ENCODE results near the gene PLXNA3.

Gene PLXNA3

GRCh38 chrX:154426916-154427770 lies 30.9 kb upstream of the PLXNA3 start:
- Histone ChIP-seq H3K9ac (ENCODE audit: low read length) (no peak overlapping the region), H3K36me3 (ENCODE audit: control insufficient read depth, low read depth, low read length) (no peaks in the 10 kb centered on the region), H3K27ac (ENCODE audit: low read length) (no peak overlapping the region), H3K9me3 (ENCODE audit: control insufficient read depth, low read depth, low read length) (peaks cover 4% of the 10 kb centered on the region), H3K4me1 (ENCODE audit: control insufficient read depth, low read depth, low read length) (no peaks in the 10 kb centered on the region), H3K27me3 (ENCODE audit: control insufficient read depth, insufficient read depth, low read length) (no peaks in the 10 kb centered on the region), H3K4me3 (ENCODE audit: low read length) (no peak overlapping the region)

DNA sequence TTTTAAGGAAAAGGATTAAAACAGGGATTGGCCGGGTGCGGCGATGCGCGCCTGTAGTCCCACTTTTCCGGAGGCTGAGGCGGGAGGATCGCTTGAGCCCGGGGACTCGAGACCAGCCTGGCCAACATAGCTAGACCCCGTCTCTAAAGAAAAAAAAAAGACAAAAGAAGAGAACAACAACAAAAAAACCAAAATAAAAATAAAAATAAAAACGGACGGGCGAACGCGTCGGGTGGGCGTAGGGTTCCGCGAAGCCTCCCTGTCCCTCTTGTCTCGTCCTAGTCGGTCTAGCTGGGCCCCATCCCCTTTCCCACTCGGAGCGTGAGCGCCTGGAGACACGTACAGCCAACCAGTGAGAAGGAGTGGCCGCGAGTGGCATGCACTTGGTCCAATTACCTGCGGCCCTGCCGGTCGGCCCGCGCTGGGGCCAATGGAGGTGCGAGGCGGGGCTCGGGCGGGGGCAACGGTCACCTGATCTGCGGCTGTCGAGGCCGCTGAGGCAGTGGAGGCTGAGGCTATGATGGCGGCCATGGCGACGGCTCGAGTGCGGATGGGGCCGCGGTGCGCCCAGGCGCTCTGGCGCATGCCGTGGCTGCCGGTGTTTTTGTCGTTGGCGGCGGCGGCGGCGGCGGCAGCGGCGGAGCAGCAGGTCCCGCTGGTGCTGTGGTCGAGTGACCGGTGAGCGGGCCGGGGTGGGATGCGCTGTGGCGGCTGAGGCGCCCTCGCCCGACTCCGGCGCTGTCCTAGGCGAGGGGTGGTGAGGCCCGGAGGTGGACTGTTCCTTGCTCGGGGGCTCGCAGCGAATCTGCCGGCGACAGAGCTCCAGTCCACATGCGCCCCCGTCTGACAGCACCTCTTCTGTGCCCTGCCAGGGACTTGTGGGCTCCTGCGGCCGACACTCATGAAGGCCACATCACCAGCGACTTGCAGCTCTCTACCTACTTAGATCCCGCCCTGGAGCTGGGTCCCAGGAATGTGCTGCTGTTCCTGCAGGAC lies 29.6 kb upstream of the PLXNA3 start, which contains the start of gene ATP6AP1:
Gene ATP6AP1 (plus strand): TSS at position 502 of the 996 bp plus-strand sequence. CDS start 16 bp downstream, at position 518.
- Histone ChIP-seq H3K9ac (ENCODE audit: low read length) (no peak within 1 kb of the TSS), H3K27me3 (ENCODE audit: control insufficient read depth, insufficient read depth, low read length) (no peaks in the 10 kb centered on the region), H3K27ac (ENCODE audit: low read length) (no peak within 1 kb of the TSS), H3K4me1 (ENCODE audit: control insufficient read depth, low read depth, low read length) (no peaks in the 10 kb centered on the region), H3K9me3 (ENCODE audit: control insufficient read depth, low read depth, low read length) (peaks cover 4% of the 10 kb centered on the region), H3K4me3 (ENCODE audit: low read length) (peak within 1 kb of the TSS; percentile 59), H3K36me3 (ENCODE audit: control insufficient read depth, low read depth, low read length) (no peaks in the 10 kb centered on the region)

- Histone ChIP-seq H3K9me3 (ENCODE audit: control insufficient read depth, low read depth, low read length) (peaks cover 4% of the 10 kb centered on the region), H3K4me1 (ENCODE audit: control insufficient read depth, low read depth, low read length) (no peaks in the 10 kb centered on the region), H3K36me3 (ENCODE audit: control insufficient read depth, low read depth, low read length) (no peaks in the 10 kb centered on the region), H3K9ac (ENCODE audit: low read length) (no peak overlapping the region), H3K4me3 (ENCODE audit: low read length) (peak overlapping the region; percentile 59), H3K27me3 (ENCODE audit: control insufficient read depth, insufficient read depth, low read length) (no peaks in the 10 kb centered on the region), H3K27ac (ENCODE audit: low read length) (no peak overlapping the region)
These were observed 28.4 kb upstream of the PLXNA3 start for GRCh38 chrX:154429711-154430110.

GRCh38 chrX:154430479-154430878 lies 27.6 kb upstream of the PLXNA3 start:
- Histone ChIP-seq H3K4me3 (ENCODE audit: low read length) (no peak overlapping the region), H3K36me3 (ENCODE audit: control insufficient read depth, low read depth, low read length) (no peaks in the 10 kb centered on the region), H3K9me3 (ENCODE audit: control insufficient read depth, low read depth, low read length) (peaks cover 4% of the 10 kb centered on the region), H3K9ac (ENCODE audit: low read length) (no peak overlapping the region), H3K27me3 (ENCODE audit: control insufficient read depth, insufficient read depth, low read length) (no peaks in the 10 kb centered on the region), H3K27ac (ENCODE audit: low read length) (no peak overlapping the region), H3K4me1 (ENCODE audit: control insufficient read depth, low read depth, low read length) (no peaks in the 10 kb centered on the region)

- Histone ChIP-seq H3K36me3 (ENCODE audit: control insufficient read depth, low read depth, low read length) (no peaks in the 10 kb centered on the region), H3K27me3 (ENCODE audit: control insufficient read depth, insufficient read depth, low read length) (no peaks in the 10 kb centered on the region), H3K9me3 (ENCODE audit: control insufficient read depth, low read depth, low read length) (peaks cover 4% of the 10 kb centered on the region), H3K27ac (ENCODE audit: low read length) (no peak overlapping the region), H3K4me1 (ENCODE audit: control insufficient read depth, low read depth, low read length) (no peaks in the 10 kb centered on the region), H3K9ac (ENCODE audit: low read length) (no peak overlapping the region), H3K4me3 (ENCODE audit: low read length) (no peak overlapping the region)
These were observed 27.2 kb upstream of the PLXNA3 start for GRCh38 chrX:154430916-154431315.

GRCh38 chrX:154431341-154431740 lies 26.7 kb upstream of the PLXNA3 start:
- H3K4me3 ChIP-seq (ENCODE audit: low read length), result no peak overlapping the region

DNA sequence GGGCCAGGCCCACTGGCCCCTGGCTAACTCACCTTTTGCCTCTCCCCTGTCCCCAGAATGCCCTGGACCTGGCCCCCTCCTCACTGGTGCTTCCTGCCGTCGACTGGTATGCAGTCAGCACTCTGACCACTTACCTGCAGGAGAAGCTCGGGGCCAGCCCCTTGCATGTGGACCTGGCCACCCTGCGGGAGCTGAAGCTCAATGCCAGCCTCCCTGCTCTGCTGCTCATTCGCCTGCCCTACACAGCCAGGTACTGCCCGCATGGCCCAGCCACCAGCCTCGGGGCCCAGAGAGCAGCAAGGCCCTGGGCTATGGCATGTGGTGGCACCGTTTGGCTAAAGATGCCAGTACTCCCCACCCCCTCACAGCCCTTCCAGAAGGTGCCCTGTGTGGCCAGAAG lies 25.9 kb upstream of the PLXNA3 start:
- Histone ChIP-seq H3K4me1 (ENCODE audit: control insufficient read depth, low read depth, low read length) (no peaks in the 10 kb centered on the region), H3K9me3 (ENCODE audit: control insufficient read depth, low read depth, low read length) (peaks cover under 1% of the 10 kb centered on the region), H3K36me3 (ENCODE audit: control insufficient read depth, low read depth, low read length) (no peaks in the 10 kb centered on the region), H3K27ac (ENCODE audit: low read length) (no peak overlapping the region), H3K9ac (ENCODE audit: low read length) (no peak overlapping the region), H3K4me3 (ENCODE audit: low read length) (no peak overlapping the region), H3K27me3 (ENCODE audit: control insufficient read depth, insufficient read depth, low read length) (no peaks in the 10 kb centered on the region)

More at GRCh38 chrX:154431341-154431740, 26.7 kb upstream of the PLXNA3 start:
- Histone ChIP-seq H3K9ac (ENCODE audit: low read length) (no peak overlapping the region), H3K27me3 (ENCODE audit: control insufficient read depth, insufficient read depth, low read length) (no peaks in the 10 kb centered on the region), H3K27ac (ENCODE audit: low read length) (no peak overlapping the region), H3K9me3 (ENCODE audit: control insufficient read depth, low read depth, low read length) (peaks cover 4% of the 10 kb centered on the region), H3K36me3 (ENCODE audit: control insufficient read depth, low read depth, low read length) (no peaks in the 10 kb centered on the region), H3K4me1 (ENCODE audit: control insufficient read depth, low read depth, low read length) (no peaks in the 10 kb centered on the region)

DNA sequence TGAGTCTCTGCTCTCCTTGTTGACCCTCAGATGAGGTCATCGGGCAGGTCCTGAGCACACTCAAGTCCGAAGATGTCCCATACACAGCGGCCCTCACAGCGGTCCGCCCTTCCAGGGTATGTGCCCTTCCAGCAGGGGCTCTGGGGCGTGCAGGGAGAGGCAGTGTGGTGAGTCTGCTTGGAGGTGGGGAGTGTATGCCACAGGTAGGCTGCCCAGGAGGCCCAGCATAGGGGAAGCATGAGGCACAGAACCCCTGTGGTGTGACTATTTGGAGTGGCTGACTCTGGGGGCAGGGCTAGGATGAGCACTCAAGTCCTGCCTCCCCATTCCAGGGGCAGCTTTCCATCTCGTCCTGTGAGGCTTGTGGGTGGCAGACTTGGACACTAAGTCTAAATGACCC lies 24.5 kb upstream of the PLXNA3 start:
- no peaks in the 10 kb centered on the region for H3K4me1 ChIP-seq (ENCODE audit: control insufficient read depth, low read depth, low read length)
- no peak overlapping the region for H3K27ac ChIP-seq (ENCODE audit: low read length)
- no peaks in the 10 kb centered on the region for H3K27me3 ChIP-seq (ENCODE audit: control insufficient read depth, insufficient read depth, low read length)
- no peak overlapping the region for H3K4me3 ChIP-seq (ENCODE audit: low read length)
- H3K9me3 ChIP-seq (ENCODE audit: control insufficient read depth, low read depth, low read length), result no peaks in the 10 kb centered on the region
- no peaks in the 10 kb centered on the region for H3K36me3 ChIP-seq (ENCODE audit: control insufficient read depth, low read depth, low read length)
- no peak overlapping the region for H3K9ac ChIP-seq (ENCODE audit: low read length)

DNA sequence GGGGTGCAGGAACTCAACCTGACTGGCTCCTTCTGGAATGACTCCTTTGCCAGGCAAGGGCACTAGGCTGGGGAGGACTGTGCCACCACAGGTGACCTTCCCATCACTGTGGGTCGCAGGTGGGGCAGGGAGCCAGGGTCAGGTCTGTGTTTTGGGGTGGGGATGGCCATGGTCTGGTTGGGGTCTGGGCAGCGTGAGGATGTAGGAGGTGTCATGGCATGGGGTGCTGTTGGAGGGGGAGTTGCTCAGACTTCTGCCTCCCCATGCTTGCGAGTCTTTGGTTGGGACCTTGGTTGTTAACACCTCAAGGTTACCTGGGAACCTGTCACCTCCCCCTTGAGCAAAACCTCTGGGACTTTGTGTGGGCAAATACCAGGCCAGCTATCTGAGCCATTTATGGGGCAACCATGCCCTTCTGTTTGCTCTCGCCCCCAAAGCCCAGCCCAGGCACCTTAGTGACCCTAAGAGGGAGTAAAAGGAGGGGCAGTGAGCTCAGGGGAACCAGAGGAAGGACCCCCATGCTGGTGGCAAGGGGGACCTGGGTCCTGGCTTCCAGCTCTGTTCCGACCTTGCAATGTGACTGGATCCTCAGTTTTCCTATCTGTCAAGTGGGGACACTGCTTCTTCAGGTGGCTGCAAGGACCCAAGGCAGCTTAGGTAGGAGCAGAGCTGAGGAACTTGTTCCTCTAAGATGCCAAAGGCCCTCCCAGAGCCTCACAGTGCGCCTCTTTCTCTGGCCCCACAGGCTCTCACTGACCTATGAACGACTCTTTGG lies 23.5 kb upstream of the PLXNA3 start:
- H3K27me3 ChIP-seq (ENCODE audit: control insufficient read depth, insufficient read depth, low read length), result no peaks in the 10 kb centered on the region
- H3K4me1 ChIP-seq (ENCODE audit: control insufficient read depth, low read depth, low read length), result no peaks in the 10 kb centered on the region
- no peak overlapping the region for H3K27ac ChIP-seq (ENCODE audit: low read length)
- H3K9me3 ChIP-seq (ENCODE audit: control insufficient read depth, low read depth, low read length), result no peaks in the 10 kb centered on the region
- H3K4me3 ChIP-seq (ENCODE audit: low read length), result no peak overlapping the region
- no peaks in the 10 kb centered on the region for H3K36me3 ChIP-seq (ENCODE audit: control insufficient read depth, low read depth, low read length)
- no peak overlapping the region for H3K9ac ChIP-seq (ENCODE audit: low read length)

DNA sequence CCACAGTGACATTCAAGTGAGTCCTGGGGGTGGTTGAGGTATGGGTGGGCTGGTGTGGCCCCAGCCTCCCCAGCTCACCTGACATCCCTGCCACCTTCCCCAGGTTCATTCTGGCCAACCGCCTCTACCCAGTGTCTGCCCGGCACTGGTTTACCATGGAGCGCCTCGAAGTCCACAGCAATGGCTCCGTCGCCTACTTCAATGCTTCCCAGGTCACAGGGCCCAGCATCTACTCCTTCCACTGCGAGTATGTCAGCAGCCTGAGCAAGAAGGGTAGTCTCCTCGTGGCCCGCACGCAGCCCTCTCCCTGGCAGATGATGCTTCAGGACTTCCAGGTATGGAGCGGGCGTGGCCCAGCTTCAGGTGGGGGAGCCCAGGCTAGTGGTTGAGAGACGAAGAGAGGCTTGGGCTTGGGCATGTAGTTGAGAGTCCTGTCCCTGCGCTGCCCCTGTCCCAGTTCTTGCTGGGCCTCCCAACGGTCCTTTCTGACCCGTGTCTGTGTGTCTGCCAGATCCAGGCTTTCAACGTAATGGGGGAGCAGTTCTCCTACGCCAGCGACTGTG lies 22.8 kb upstream of the PLXNA3 start:
- Histone ChIP-seq H3K4me3 (ENCODE audit: low read length) (no peak overlapping the region), H3K36me3 (ENCODE audit: control insufficient read depth, low read depth, low read length) (peaks cover 1% of the 10 kb centered on the region), H3K4me1 (ENCODE audit: control insufficient read depth, low read depth, low read length) (no peaks in the 10 kb centered on the region), H3K27me3 (ENCODE audit: control insufficient read depth, insufficient read depth, low read length) (no peaks in the 10 kb centered on the region), H3K9me3 (ENCODE audit: control insufficient read depth, low read depth, low read length) (no peaks in the 10 kb centered on the region), H3K9ac (ENCODE audit: low read length) (no peak overlapping the region), H3K27ac (ENCODE audit: low read length) (no peak overlapping the region)

Measured in iPS-18a (cell line).